Breast epithelium (tissue), 4 donors: ENCODE data around the gene TMCC1. TPM values are rescaled to one million over a fixed set of nuclear protein-coding genes. Genes with fewer than 3 reads are reported as not detected.

Experiments
- DNase-seq, 2 donors: peaks; one replicate each; pipeline ENCODE4 v3.0.0-alpha.2; 2019; ENCODE audit warnings: low spot score in 2 of 2
- H3K27ac ChIP-seq, 2 donors: fragments of 200-600 bp; sonication (generic) in 1 of 2; one replicate each; pipeline ENCODE4 v1.5.1; 2016 to 2019; ENCODE audit warnings: mild to moderate bottlenecking in 1 of 2
- H3K27me3 ChIP-seq, 2 donors: fragments of 200-600 bp; sonication (generic) in 1 of 2; one replicate each; pipeline versions ENCODE4 v1.5.1 to v1.6.0; 2017 to 2019; ENCODE audit warnings: control low read depth in 1 of 2, mild to moderate bottlenecking in 1 of 2
- H3K36me3 ChIP-seq: fragments of 200-600 bp; one replicate; pipeline ENCODE4 v1.5.1; 2019
- H3K4me1 ChIP-seq, 2 donors: fragments of 200-600 bp; sonication (generic); one replicate each; pipeline ENCODE4 v1.5.1; 2016 to 2019; ENCODE audit warnings: control low read depth in 1 of 2
- H3K4me3 ChIP-seq, 3 donors: fragments of 200-600 bp; sonication (generic); 1 replicate in 2 of 3; 2 replicates in 1 of 3; pipeline ENCODE4 v1.5.1; 2016 to 2019; ENCODE audit warnings: mild to moderate bottlenecking in 3 of 3, moderate library complexity in 2 of 3
- H3K9me3 ChIP-seq, 2 donors: fragments of 200-600 bp; sonication (generic) in 1 of 2; one replicate each; pipeline ENCODE4 v1.5.1; 2016 to 2019; ENCODE audit warnings: control low read depth in 1 of 2
- POLR2A ChIP-seq: fragments of 450-650 bp; IDR thresholded peaks from one replicate; pipeline ENCODE4 v1.6.1; 2016; ENCODE audit warnings: antibody characterized with exemption, mild to moderate bottlenecking, moderate library complexity
- POLR2AphosphoS5 ChIP-seq, 3 donors: sonication (generic); formaldehyde crosslinking; IDR thresholded peaks; one replicate each; pipeline ENCODE4 v1.6.1; 2017; ENCODE audit warnings: antibody characterized with exemption in 3 of 3
- intact Hi-C: fragments of 100-400 bp; cut with DNase I; formaldehyde crosslinking; loops from one replicate; pipeline ENCODE4 v1.15.1; 2023; ENCODE audit warnings: low total_unique reads
- total RNA-seq, 3 donors: library from RNA; depleted of rRNA; stranded (reverse); fragments of >200 nt; gene quantifications; one replicate each; pipeline ENCODE4 v1.1.0, GENCODE V29; 2016
- TF ChIP-seq, protein P1 (sequence below), 3 donors: fragments of 450-650 bp; IDR thresholded peaks; one replicate each; pipeline ENCODE4 v1.5.1; 2016 to 2017; ENCODE audit warnings: antibody characterized with exemption in 3 of 3, mild to moderate bottlenecking in 3 of 3, moderate library complexity in 3 of 3

Gene TMCC1
- total RNA-seq, 3 donors from 2014 or later = 29.4 to 48.1 (median 29.8) TPM

DNA sequence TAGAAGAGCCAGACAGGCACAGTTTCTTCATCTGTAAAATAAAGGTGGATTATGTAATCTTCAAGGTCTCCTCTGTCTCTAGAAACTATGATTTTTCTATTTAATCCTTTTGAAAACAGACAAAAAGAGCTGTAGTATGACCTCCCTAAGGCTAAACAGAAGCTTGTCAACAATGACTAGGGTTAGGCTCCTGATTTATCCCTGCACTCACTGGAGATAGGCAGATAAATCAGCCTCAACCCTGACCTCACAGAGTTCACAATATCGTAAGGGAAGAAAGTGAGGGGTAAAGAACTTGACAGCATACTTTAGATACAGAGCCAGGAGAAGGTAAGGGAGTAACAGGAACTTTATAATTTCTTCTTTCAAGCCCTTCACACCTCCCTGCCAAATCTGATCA lies 124.8 kb downstream of the TMCC1 start:
- no peaks in the 10 kb centered on the region for H3K36me3 ChIP-seq
- H3K4me3 ChIP-seq = no peak overlapping the region
- no peaks in the 10 kb centered on the region for H3K27me3 ChIP-seq
- intact Hi-C loops = no loop called here
- no peak for DNase-seq
- H3K27ac ChIP-seq = no peak overlapping the region
- TF ChIP-seq POLR2A (no peak), POLR2AphosphoS5 (IDR thresholded peaks at IDR 0.05) (no peak)
- TF ChIP-seq, protein P1, sequence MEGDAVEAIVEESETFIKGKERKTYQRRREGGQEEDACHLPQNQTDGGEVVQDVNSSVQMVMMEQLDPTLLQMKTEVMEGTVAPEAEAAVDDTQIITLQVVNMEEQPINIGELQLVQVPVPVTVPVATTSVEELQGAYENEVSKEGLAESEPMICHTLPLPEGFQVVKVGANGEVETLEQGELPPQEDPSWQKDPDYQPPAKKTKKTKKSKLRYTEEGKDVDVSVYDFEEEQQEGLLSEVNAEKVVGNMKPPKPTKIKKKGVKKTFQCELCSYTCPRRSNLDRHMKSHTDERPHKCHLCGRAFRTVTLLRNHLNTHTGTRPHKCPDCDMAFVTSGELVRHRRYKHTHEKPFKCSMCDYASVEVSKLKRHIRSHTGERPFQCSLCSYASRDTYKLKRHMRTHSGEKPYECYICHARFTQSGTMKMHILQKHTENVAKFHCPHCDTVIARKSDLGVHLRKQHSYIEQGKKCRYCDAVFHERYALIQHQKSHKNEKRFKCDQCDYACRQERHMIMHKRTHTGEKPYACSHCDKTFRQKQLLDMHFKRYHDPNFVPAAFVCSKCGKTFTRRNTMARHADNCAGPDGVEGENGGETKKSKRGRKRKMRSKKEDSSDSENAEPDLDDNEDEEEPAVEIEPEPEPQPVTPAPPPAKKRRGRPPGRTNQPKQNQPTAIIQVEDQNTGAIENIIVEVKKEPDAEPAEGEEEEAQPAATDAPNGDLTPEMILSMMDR (IDR thresholded peaks at IDR 0.05) = no peak
- no peaks in the 10 kb centered on the region for H3K4me1 ChIP-seq
- H3K9me3 ChIP-seq = no peaks in the 10 kb centered on the region

DNA sequence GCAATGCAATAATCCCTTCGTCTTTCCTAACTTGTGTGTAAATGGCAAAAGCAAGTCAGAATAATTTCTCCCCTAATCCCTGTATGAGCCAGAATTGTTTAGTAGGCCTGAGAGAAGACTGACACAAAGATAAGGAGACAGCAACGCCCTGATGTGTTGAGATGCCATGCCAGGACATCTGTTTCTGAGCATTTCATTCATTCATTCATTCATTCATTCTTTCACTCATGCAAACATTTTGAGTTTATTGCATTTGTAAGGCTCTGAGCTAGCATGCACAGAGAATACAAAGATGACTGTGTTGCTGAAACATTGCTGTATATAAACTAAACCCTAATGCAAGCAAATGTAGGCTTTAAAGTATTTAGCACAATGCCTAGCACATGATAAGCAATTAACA lies 127.4 kb downstream of the TMCC1 start:
- Histone ChIP-seq H3K4me1 (no peaks in the 10 kb centered on the region), H3K27me3 (no peaks in the 10 kb centered on the region), H3K4me3 (no peak overlapping the region), H3K9me3 (no peaks in the 10 kb centered on the region), H3K27ac (no peak overlapping the region), H3K36me3 (no peaks in the 10 kb centered on the region)
- TF ChIP-seq POLR2A = no peak
- TF ChIP-seq, protein P1 (IDR thresholded peaks at IDR 0.05) = no peak
- no peak for TF ChIP-seq POLR2AphosphoS5 (IDR thresholded peaks at IDR 0.05)
- intact Hi-C loops = no loop called here
- DNase-seq = no peak

DNA sequence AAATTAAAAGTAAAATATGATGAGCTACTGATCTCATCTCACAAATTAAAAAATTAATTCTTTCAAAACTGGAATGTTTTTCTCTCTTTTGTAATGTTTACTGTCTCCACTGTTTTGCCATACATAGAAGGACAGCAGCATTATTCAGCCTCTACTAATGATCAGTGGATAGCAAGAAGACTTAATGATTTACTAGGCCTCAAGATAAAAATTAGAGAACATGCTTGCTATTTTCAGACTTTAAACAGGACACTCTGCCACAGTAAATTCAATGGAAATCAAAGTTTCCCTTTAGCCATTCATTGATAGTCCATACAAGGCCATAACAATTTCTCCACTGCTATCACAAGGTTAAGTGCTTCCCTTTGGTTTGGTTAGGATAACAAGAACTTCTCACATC lies 129.4 kb downstream of the TMCC1 start:
- Histone ChIP-seq H3K4me1 (no peaks in the 10 kb centered on the region), H3K36me3 (no peaks in the 10 kb centered on the region), H3K9me3 (no peaks in the 10 kb centered on the region), H3K27ac (no peak overlapping the region), H3K4me3 (no peak overlapping the region), H3K27me3 (no peaks in the 10 kb centered on the region)
- DNase-seq = no peak
- TF ChIP-seq POLR2A (no peak), POLR2AphosphoS5 (IDR thresholded peaks at IDR 0.05) (no peak)
- TF ChIP-seq, protein P1 (IDR thresholded peaks at IDR 0.05) = no peak
- intact Hi-C loops = no loop called here

DNA sequence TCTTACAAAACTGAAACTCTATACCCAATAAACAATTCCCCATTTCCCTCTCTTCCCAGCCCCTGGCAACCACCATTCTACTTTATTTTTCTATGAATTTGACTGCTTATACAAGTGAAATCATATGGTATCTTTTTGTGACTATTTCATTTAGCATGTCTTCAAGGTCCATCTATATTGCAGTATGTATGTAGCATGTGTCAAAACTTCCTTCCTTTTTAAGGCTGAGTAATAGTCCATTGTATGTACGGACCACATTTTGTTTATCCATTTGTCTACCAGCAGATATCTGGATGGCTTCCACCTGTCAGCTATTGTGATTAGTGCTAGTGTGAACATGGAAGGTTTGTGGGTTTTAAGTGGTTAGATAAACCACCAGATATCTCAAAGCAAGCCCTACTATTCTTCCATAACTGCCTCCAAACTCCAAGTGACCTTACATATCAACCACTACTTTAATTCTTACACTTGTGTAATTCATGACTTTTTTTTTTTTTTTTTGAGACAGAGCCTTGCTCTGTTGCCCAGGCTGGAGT lies 134.7 kb downstream of the TMCC1 start:
- H3K36me3 ChIP-seq = no peaks in the 10 kb centered on the region
- intact Hi-C loops = no loop called here
- TF ChIP-seq, protein P1 (IDR thresholded peaks at IDR 0.05) = no peak
- TF ChIP-seq POLR2AphosphoS5 (IDR thresholded peaks at IDR 0.05) (no peak), POLR2A (no peak)
- no peaks in the 10 kb centered on the region for H3K9me3 ChIP-seq
- no peaks in the 10 kb centered on the region for H3K4me1 ChIP-seq
- no peak for DNase-seq
- no peaks in the 10 kb centered on the region for H3K27me3 ChIP-seq
- H3K27ac ChIP-seq = no peak overlapping the region
- no peak overlapping the region for H3K4me3 ChIP-seq

DNA sequence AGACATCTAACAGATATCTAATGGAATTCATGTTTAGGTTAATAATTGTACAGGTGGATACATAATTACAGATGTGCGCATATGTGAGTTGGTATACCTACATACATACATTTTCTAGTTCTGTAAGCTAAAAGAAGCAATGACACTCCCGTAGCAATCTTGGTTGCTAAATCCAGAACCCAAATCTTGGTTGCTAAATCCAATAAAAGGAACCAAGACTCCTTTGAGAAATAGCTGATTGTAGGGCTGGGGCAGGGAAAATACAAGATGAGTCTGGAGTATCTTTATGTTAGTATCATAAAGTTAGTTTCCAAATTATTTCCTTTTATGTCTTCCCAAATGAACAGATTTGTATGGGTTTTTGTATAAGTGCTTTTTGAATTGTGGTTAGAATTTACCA lies 135.2 kb downstream of the TMCC1 start:
- no peak for DNase-seq
- Histone ChIP-seq H3K27me3 (no peaks in the 10 kb centered on the region), H3K4me1 (no peaks in the 10 kb centered on the region), H3K27ac (no peak overlapping the region), H3K4me3 (no peak overlapping the region), H3K9me3 (no peaks in the 10 kb centered on the region), H3K36me3 (no peaks in the 10 kb centered on the region)
- TF ChIP-seq POLR2AphosphoS5 (IDR thresholded peaks at IDR 0.05) = no peak
- no peak for TF ChIP-seq POLR2A
- TF ChIP-seq, protein P1 (IDR thresholded peaks at IDR 0.05) = no peak
- intact Hi-C loops = no loop called here
